ENCODE measurements around the gene TRMT44.
"Not testable (repeated sequence)": the region's sequence is repeated elsewhere in the genome, so short reads cannot be mapped to it uniquely, and the experiment has no call there.

Gene TRMT44

DNA sequence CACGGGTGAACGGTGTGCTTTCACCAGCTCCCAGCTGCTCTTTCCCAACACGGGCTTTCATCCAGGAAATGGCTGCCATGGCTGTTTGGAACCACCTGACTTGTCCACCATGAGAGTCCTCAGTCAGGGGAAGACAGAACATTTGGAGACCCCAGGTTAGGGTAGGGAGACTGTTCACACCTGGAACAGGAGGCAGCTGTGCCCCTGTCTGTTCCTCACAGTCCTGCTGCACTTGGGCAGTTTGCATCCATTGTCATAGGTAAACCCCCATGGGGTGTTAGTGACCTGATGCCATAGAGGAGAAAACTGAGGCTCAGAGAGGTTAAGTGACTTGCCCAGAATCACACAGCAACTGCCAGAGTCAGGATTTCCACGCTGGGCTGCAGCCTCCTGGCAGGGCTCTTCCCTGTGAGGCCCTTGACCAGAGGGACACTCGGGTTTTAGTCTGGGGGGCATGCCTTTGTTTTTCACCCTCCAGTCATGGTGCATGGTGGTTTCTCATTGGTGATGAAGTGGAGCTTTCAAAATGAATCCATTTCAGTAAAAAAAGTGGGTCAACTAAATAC lies 54.5 kb downstream of the TRMT44 start:
- DNase-seq (ENCODE audit: low spot score): no peak

DNA sequence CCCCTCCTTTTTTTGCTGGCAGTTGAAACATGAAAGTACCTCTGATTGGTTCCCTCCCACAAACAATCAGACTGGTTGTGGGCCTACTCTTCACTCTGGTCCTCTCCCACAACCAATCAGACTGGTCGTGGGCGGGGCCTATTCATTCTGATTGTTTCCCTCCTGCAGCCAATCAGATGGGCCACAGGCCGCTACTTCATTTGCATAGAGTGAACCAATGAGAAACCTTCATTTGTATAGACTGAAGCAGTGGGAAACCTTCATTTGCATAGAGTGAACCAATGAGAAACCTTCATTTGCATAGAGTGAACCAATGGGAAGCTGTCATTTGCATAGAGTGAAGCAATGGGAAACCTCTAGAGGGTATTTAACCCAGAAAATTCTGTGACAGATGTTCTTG lies 55.2 kb downstream of the TRMT44 start:
- peak; percentile 87 for DNase-seq (ENCODE audit: low spot score)

DNA sequence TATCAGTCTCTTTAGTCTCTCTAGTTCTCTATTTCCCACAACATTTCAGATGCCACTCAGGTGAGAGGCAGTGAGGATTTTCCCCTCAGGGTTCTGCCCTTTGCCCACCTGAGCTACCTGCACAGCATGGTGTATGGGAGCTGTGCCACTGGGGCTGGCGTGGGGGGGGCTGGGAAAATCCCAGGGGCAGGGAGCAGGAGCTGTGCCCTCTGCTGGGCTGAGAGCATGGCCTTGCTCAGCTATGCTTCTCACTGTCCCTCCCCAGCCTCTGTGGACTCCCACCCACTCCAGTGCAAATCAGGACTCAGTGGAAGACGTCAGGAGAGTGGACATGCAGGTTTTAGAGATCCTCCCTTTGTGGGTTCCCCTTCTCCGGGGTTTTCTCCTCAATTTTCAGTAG lies 57.2 kb downstream of the TRMT44 start:
- DNase-seq (ENCODE audit: low spot score): no peak

DNA sequence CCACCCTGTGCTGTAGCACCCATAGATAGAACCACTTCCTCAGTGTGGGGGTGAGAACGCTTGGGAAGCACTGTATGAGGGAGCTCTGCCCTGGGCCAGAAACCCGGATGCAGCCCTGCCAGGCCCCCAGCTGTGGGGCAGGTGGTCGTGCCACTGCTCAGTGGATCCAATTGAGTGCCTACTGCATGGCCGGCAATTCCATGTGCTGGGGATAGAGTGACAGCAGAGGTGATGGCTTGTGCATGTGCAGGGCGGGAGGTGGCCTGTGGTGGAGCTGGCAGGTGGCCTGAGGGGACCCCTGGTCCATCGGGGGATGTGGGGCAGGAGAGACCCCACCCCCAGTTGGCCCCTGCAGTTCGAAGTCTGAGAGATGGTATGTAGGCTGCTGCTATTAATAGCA lies 60.4 kb downstream of the TRMT44 start:
- DNase-seq (ENCODE audit: low spot score): no peak

DNA sequence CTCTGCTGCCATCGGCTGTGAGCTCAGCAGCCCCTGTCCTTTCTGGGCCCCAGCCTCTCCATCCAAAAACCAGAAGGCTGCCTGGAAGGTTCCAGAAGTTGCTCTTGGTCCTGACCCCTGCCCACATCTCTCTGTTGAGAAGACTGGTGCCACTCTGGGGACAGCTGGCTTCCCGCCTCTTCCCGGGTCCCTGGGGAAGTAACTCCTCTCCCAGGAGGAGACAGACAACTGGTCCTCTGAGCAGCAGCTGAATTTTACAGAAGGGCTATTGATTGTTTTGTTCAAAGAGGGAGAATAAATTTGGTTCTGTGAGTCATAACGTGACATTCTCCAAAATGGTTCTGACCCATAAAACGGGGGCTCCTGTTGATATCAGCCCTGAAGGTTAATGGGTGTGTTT lies 61.2 kb downstream of the TRMT44 start:
- DNase-seq (ENCODE audit: low spot score): no peak

DNA sequence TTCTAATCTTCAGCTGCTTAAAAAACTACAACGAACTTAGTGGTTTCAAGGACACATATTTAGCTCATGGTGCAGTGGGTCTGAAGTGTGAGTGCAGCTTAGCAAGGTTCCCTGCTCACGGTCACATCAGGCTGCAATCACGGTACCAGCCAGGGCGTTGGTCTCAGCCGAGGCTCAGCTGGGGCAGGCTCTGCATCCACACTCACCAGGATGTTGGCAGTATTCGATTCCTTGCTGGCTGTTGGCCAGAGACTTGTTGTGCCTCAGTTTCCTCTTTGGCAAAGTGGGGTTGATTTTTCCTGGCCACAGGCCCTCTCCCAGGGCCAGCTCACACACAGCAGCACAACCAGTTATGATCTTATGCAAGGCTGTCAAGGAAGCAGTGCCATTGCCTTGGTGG lies 61.8 kb downstream of the TRMT44 start:
- DNase-seq (ENCODE audit: low spot score): no peak

DNA sequence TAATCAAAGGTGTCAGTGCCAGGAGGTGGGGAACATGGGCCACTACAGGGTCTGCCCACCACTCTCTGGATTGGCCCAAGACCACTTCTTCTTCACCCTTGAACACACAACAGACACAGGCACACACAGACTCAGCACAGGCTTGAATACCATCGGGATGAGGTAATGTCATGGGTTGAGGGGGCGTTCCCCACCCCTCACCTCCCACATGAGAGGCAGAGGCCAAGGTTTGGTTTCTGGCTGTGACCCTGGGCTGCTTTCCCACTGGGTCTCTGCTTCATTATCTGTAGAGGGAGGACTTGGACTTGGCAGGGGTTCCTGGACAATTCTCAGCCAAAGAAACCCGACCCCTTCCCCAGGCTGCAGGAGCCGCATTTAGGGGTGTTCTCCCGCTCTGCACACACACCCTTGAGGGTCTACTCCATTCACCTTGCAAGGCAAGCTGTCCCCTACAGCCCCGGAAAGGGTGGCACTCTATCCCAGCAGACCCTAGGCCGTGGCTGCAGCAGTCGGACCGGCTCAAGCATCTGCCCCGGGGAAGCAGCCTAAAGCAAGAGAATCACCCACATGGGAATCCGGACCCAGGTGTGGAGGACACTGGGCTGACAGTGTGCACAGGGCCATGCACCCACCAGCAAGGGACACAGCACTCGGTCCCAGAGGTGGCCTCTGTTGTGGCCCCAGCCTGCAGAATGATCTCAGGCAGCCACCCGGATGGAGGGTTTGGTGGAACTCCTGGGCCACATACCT lies 62.4 kb downstream of the TRMT44 start:
- DNase-seq (ENCODE audit: low spot score): no peak

DNA sequence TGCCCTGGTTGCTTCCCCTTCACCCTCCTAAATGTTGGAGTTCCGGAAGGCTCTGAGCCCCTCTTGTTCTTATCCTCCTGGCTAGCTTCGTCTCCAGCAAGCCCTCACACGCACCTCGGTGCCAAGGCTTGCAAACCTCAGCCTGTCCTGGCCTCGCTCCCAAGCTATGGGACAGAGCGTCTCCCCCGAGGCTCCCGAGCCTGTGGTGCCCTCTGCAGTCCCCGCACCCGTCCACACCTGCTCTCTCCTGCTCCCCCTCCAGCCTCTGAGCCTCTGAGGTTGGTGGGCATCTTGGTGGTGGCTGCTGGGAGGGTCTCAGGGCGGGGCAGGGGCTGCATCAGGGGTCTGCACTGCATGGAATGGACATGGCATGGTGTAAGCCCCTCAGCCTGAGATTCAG lies 63.2 kb downstream of the TRMT44 start:
- DNase-seq (ENCODE audit: low spot score): no peak

DNA sequence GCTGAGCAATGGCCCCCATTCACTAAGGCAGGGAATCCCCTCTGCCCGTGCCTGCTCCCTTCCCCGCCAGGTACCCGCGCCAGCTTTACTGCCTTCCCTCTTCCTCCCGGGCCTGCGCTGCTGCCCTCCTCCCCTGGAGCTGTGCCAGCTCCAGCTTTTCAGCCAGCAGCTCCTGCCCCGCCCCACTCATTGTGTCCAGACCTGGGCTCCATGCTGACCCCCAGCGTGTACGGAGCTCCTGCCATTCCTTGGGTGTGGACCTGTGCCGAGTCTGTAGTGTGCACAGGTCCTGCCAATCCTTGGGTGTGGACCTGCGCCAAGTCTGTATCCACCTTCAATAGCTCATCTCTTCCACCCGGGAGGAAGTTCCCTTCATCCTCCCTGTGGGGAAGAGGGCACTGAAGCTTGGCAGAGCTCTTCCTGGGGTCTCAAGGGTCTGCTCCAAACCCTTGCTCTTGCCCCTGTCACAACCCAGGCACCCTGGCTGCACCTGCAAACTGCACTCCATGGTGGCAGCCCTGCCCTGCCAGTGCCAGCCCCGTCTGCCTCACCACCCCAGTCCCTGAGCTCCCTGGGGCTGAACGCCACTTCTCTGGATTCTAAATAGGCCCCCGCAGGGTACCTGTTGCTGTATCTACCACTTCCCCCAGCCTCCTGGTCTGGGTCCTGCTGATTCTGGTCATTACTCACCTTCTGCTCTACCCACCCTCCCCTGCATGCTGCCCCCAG lies 63.9 kb downstream of the TRMT44 start:
- DNase-seq (ENCODE audit: low spot score): no peak

DNA sequence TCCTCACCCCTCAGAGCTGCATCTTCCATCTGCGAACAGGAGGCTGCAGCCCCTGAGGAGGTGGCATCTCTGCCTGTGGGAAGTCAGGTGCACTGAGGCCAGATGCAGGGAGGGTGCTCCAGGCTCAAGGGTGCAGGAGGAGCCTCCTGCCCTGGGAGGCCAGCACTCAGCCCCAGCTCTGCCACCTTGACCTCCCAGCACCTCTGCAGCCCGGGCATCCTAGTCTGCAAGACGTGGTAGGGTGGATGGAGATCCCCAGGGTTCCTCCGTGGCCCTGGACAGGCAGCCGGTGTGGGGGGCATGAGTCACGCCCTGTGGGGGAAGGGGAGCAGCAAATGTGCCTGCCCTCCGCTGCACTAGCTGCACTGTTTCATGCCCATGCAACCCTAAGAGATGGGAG lies 64.7 kb downstream of the TRMT44 start:
- no peak for DNase-seq (ENCODE audit: low spot score)

DNA sequence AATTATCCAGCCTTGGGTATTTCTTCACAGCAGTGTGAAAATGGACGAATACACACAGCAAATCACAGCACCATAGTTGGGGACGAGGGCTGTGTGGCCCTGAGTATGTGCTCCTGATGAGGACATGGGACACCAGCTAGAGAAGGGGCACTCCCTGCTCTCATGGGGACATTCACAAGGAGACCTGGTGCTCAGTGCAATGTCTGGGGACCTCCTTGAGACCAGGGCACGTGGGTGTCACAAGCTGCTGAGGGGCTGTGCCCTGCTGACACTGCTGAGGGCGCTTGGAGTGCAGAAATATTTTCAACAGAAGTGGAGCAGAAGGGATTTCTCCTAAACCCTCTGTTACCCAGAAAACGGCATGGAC lies 65.4 kb downstream of the TRMT44 start:
- no peak for DNase-seq (ENCODE audit: low spot score)

DNA sequence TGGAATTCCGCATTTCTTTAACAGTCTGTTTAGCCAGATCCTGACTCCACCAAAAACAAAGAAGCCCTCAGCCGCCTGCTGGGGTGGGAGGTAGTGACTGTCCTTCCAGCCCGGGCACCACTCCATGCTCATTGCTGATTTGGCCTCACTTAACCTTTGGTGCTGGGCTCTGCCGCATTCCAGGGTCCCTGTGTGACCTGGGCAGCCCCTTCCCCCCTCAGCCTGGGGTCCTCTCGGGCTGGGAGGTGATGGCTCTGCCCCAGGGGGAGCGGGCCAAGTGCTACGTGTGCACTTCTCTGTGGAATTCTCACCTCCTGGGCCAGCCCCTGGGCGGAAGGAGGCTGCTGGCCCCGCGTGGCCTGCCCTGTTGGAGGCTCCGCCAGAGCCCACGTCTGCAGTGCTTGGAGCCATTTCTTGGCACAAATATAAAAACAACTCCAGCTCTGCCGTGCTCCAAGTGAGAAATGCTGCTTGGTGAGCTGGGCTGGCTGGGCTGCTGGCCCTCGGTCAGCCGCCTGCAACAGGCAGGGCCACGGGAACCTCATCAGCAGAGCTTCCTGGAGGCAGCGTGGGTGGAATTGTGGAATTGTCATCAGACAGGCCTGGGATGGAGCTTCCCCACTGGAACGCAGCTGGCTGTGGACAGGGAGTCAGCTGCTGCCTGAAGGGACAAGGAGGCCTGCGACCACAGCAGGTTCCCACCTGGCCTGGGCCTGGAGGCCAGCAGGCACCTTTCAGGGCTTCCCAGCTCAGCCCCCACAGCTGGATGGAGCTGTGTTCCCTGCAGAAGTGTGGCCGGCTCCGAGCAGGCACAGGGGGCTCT lies 66.0 kb downstream of the TRMT44 start:
- DNase-seq (ENCODE audit: low spot score): no peak

DNA sequence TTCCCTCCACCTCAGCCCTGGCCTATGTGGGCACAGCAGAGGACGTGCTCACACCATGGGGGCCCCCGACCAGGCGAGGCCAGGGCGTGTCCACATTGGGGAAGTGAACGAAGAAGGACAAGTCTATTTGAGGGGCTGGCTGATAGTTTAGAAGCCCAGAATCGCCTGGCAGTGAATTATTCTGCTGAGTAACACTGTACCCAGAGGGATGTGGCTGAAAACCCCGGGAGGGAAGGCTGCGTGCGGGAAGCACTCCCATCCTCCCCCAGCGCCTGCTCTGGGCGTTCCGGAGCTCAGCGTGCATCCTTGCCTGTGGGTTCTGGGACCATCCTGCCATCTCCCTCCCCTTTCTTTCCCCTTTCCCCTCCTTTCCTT lies 66.6 kb downstream of the TRMT44 start:
- DNase-seq (ENCODE audit: low spot score): no peak

DNA sequence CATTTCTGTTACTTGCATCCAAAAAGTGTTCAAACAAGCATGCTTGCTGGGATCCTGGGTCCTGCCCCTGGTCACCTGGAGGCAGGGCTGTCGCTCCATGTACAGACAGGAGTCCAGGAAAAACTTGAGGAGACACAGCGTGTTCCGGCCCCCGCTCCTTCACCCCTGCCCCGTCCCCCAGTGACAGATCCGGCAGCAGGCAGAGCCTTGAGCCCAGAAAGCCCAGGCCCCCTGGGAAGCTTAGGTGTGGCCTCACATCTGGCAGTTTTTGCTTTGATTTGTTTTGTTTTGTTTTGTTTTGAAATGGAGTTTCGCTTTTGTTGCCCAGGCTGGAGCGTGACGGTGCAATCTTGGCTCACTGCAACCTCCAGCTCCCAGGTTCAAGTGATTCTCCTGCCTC lies 67.0 kb downstream of the TRMT44 start:
- DNase-seq (ENCODE audit: low spot score): no peak

DNA sequence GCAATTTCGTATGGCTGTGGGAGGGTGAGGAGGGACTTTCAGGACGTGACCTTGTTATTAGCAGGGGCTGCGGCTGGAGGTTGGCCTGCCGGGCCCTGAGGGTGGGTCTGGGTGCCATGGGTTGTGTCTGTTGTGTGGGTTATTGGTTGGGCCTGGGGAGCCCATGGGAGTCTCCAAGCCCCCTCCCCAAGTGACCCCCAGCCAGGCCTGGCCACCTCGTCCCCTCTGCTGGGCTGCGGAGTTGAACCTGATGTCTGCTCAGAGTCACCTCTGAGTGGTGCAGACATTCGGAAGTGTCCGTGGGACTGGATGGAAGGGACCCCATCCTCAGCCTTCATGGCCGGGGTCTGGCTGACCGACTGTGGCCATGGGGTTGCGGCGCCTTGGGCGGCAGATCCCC lies 67.7 kb downstream of the TRMT44 start:
- no peak for DNase-seq (ENCODE audit: low spot score)

DNA sequence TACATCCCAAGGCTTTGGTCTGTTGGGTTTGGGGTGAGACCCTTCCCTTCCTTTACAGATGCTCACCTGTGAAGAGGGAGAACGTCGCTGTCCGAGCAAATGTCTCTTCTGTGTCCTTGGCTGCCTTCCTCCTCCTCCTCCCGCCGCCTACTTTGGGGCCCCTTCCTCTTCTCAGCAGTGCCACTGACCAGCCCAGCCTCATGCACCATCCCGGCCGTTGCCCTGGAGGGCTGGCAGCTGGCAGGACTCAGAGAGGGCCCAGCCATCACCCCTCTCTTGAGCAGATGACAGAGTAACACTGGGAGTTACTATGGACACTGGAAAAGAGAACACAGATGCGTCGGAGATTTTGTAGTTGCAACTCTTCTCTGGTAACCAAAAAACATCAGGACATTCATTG lies 68.2 kb downstream of the TRMT44 start:
- DNase-seq (ENCODE audit: low spot score): no peak

DNA sequence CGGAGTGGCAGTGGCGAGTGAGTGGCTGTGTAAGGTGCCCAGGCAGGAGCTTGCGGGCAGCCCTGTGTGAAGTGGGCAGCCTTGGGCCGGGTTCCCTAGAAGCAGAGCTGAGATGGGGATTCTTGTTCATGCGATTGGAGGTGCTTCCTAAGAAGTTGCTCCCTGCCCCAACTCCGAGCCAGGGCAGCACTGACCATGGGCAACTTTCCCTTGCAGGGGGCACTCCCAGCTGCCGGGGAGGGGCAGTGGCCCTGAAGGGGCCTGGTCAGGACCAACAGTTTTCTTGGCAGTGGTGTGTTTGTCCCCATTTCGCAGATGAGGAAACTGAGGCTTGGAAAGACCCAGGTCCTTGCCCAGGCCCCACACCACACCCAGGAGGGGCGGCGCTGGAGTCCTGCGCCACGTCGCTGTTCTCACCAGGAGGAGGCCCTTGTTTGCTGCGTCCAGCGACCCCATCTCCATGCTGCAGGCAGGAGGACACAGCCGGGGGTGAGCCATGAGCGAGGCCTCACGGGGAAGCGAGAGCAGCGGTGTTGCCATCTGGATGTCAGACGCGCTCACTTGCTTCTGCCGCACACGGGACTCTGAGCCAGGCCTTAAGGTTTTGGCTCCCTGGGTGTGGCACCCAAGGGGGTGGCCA lies 68.9 kb downstream of the TRMT44 start:
- no peak for DNase-seq (ENCODE audit: low spot score)

DNA sequence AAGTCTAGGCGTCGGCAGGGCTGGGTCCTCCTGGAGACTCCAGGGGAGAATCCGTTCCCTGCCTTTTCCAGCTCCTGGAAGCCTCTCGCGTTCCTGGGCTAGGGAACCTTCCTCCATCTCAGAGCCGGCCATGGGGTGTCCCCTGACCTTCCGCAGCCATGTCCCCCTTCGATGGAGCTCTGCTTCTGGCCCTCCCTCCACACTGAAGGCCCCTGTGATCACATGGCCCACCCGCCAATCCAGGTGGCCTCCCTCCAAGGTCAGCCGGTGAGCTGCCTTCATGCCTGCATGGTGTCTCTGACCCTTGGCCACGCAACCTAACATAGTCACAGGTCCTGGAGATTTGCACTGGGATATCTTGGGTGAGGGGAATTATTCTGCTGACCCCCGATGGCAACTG lies 69.6 kb downstream of the TRMT44 start:
- DNase-seq (ENCODE audit: low spot score): no peak

DNA sequence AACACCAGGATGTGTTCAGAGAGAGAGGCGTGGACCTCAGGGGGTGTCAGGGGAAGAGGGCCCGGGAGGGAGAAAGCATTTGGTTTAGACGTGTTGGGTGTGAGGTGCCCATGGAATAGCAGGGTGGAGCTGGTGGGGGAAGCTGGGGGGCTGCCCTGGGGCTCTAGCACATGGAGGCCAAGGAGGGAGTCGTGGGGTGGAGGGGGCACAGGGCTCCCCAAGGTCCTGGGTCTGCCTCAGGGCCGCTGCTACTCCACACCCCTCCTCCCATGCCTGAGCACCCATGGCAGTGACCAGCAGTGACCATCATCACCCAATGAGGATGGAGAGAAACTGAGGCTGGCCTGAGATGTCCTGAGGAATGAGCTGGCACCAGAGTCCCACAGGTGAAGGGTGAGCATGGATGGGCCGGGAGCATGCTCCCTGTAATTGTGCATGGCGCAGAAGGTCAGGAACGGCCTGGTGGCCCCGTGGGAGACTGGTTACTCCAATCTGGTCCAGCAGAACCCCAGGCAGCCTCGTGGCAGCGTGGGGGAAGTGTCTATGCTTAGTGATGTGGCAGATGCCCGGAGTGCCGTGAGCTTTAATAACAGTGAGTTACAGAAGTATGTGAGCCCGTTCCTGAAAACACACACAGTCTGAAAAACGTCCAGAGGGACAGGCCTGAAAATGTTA lies 70.2 kb downstream of the TRMT44 start:
- no peak for DNase-seq (ENCODE audit: low spot score)

DNA sequence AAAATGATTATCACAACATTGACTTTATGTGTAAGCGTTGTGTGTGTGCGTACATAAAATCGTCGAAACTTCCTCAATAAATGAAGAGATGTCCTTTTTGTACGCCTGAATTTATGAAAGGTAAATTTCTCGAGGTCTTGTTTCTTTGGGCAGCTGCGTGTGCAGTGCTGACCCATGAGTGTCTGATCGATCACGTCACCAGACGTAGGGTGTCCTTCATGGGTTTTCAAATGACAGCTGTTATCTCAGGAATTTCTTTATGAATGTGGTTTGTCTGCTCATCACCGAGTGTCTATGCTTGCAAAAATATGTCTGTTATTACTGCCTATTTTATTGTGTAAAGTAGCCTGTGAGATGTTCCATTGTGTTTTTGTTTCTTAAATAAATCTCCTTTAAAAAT lies 71.9 kb downstream of the TRMT44 start:
- DNase-seq (ENCODE audit: low spot score): no peak

DNA sequence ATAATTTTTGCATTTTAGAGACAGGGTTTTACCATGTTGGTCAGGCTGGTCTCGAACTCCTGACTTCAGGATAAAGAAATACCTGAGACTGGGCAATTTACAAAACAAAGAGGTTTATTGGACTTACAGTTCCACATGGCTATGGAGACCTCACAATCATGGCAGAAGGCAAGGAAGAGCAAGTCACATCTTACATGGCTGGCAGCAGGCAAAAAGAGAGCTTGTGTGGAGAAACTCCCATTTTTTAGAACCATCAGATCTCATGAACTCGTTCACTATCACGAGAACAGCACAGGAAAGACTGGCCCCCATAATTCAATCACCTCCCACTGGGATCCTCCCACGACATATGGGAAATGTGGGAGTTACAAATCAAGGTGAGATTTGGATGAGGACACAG lies 72.5 kb downstream of the TRMT44 start:
- not testable (repeated sequence) for DNase-seq (ENCODE audit: low spot score)

DNA sequence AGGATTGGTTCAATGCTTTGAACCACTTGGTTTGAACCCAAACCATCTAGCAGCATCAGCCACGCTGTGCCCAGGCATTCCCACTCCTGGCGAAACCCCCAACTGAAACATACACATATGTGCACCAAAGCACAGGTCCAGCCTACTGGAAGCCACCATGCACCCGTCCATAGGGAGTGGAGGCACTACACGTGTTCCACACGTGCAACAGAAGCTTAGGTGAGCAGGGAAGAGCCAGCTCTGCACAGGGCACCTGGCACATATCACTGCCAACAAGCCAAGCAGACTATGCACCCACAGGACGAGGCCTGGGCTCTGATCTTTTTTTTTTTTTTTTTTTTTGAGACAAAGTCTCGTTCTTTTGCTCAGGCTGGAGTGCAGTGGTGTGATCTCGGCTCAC lies 73.4 kb downstream of the TRMT44 start:
- no peak for DNase-seq (ENCODE audit: low spot score)
